Endothelial cell of umbilical vein (primary cell): ENCODE results near the gene HOXA4. TPM values are rescaled to one million over a fixed set of nuclear protein-coding genes. Genes with fewer than 3 reads are reported as not detected.

ENCODE experiments used
- BruUV-seq: library from RNA; stranded (reverse); fragments of 400-500 nt; replicated peaks from 2 replicates; lab custom pipeline; 2021; lab: Mats Ljungman, UMichigan
- CTCF ChIA-PET: fragments of 300-600, 350-600 bp; sonication (Branson Sonifier 250); formaldehyde crosslinking; loops from one replicate; lab custom pipeline; 2021; ENCODE audit warnings: antibody characterized with exemption, inconsistent platforms; lab: Charles Lee
- POLR2A ChIA-PET: fragments of 300-600, 350-600 bp; sonication (Branson Sonifier 250); formaldehyde crosslinking; loops from one replicate; lab custom pipeline; 2021; ENCODE audit warnings: antibody characterized with exemption, inconsistent platforms; lab: Charles Lee
- DNase-seq: peaks from one replicate; pipeline ENCODE4 v3.0.0-alpha.2; 2011; ENCODE audit warnings: low read depth, low spot score
- FAIRE-seq: peaks from 2 replicates; lab custom pipeline; 2011; peaks lifted over from hg19 to GRCh38; lab: Jason Lieb, UNC
- H2AFZ ChIP-seq: 2 replicates; pipeline ENCODE4 v1.6.0; 2012; ENCODE audit warnings: low read depth, low read length, control low read depth, inconsistent platforms
- H3K27ac ChIP-seq: 2 replicates; pipeline ENCODE4 v1.5.1; 2011; ENCODE audit warnings: low read depth, mild to moderate bottlenecking, control low read depth, low read length, moderate library complexity; ENCODE audit not compliant: insufficient read depth
- H3K27me3 ChIP-seq, 2 experiments: 2 replicates each; pipeline versions ENCODE4 v1.6.0 to v1.6.1; 2011; ENCODE audit warnings: low read length in 2 of 2, mixed read lengths in 1 of 2; ENCODE audit not compliant: control insufficient read depth in 2 of 2, insufficient read depth in 2 of 2
- H3K36me3 ChIP-seq, 2 experiments: 2 replicates in 1 of 2; 3 replicates in 1 of 2; pipeline ENCODE4 v1.5.1; 2011; ENCODE audit warnings: low read length in 2 of 2, mild to moderate bottlenecking in 1 of 2, moderate library complexity in 1 of 2; ENCODE audit not compliant: control insufficient read depth in 2 of 2, insufficient read depth in 2 of 2; ENCODE audit errors: extremely low read depth in 1 of 2
- H3K4me1 ChIP-seq: 3 replicates; pipeline ENCODE4 v1.5.1; 2011; ENCODE audit warnings: mild to moderate bottlenecking, low read length; ENCODE audit not compliant: control insufficient read depth, insufficient read depth; ENCODE audit errors: extremely low read depth
- H3K4me2 ChIP-seq: 2 replicates; pipeline ENCODE4 v1.6.1; 2011; ENCODE audit warnings: low read length, control low read depth, mixed read lengths; ENCODE audit not compliant: insufficient read depth
- H3K4me3 ChIP-seq, 3 experiments: fragments of 200-600 bp in 1 of 3; sonication (generic), shearing (Covaris generic) in 1 of 3; replicated peaks in 1 of 3; 2 replicates each; pipeline ENCODE4 v1.5.1; 2011 to 2016; ENCODE audit warnings: control low read depth in 3 of 3, low read length in 3 of 3, mild to moderate bottlenecking in 2 of 3, inconsistent platforms in 1 of 3, low read depth in 1 of 3, moderate library complexity in 1 of 3; ENCODE audit not compliant: insufficient read depth in 1 of 3
- H3K79me2 ChIP-seq: 2 replicates; pipeline ENCODE4 v1.6.0; 2012; ENCODE audit warnings: low read length, inconsistent platforms; ENCODE audit not compliant: control insufficient read depth, insufficient read depth
- H3K9ac ChIP-seq: replicated peaks from 2 replicates; pipeline ENCODE3; 2011; ENCODE audit warnings: low read length, control low read depth; ENCODE audit not compliant: insufficient read depth; ENCODE audit errors: extremely low read depth
- H3K9me1 ChIP-seq: replicated peaks from 3 replicates; pipeline ENCODE4 v1.6.0; 2011; ENCODE audit warnings: mild to moderate bottlenecking, low read length; ENCODE audit not compliant: control insufficient read depth, insufficient read depth; ENCODE audit errors: extremely low read depth
- H3K9me3 ChIP-seq: replicated peaks from 2 replicates; pipeline ENCODE4 v1.5.1; 2012; ENCODE audit warnings: low read length, inconsistent platforms; ENCODE audit not compliant: control insufficient read depth, insufficient read depth
- H4K20me1 ChIP-seq: replicated peaks from 2 replicates; pipeline ENCODE3; 2011; ENCODE audit warnings: mild to moderate bottlenecking, low read length; ENCODE audit not compliant: control insufficient read depth, insufficient read depth; ENCODE audit errors: extremely low read depth
- EZH2 ChIP-seq: IDR thresholded peaks from 2 replicates; pipeline ENCODE4 v1.6.1; 2012; ENCODE audit warnings: borderline replicate concordance, low read depth, mild to moderate bottlenecking, moderate library complexity, low read length, inconsistent platforms; ENCODE audit not compliant: severe bottlenecking
- FOS ChIP-seq: IDR thresholded peaks from 2 replicates; pipeline ENCODE4 v1.6.1; 2011; ENCODE audit warnings: mild to moderate bottlenecking, low read length, moderate library complexity, borderline replicate concordance; ENCODE audit not compliant: insufficient read depth
- GATA2 ChIP-seq: IDR thresholded peaks from 2 replicates; pipeline ENCODE4 v1.7.0; 2011; ENCODE audit warnings: low read depth, mild to moderate bottlenecking, moderate library complexity, mixed read lengths, low read length; ENCODE audit not compliant: insufficient read length, insufficient read depth
- JUN ChIP-seq: IDR thresholded peaks from 2 replicates; pipeline ENCODE4 v1.6.1; 2011; ENCODE audit warnings: borderline replicate concordance, low read depth; ENCODE audit not compliant: insufficient read length, insufficient read depth
- MYC ChIP-seq: IDR thresholded peaks from one replicate; pipeline ENCODE4 v1.6.1; 2011; ENCODE audit warnings: mild to moderate bottlenecking, low read depth, low read length
- dilution Hi-C: fragments of 300-500 bp; cut with MboI; formaldehyde crosslinking; loops from one replicate; pipeline ENCODE4 v1.15.0; 2019; ENCODE audit warnings: low sequenced_read_pairs; ENCODE audit not compliant: extremely low pct_ligation_motif_present
- intact Hi-C: fragments of 100-400 bp; cut with micrococcal nuclease; formaldehyde crosslinking; loops from one replicate; pipeline ENCODE4 v1.10.0; 2022
- polyA plus RNA-seq, 4 experiments: library from polyadenylated mRNA; depleted of rRNA in 3 of 4; stranded (reverse) in 3 of 4; unstranded in 1 of 4; fragments of >200 nt; gene quantifications; 2 replicates each; pipeline versions ENCODE4 v1.2.1 to v1.2.3, GENCODE V29; 2011 to 2012; ENCODE audit warnings: missing spikeins in 1 of 4
- total RNA-seq: library from RNA; stranded (reverse); gene quantifications from 2 replicates; pipeline ENCODE4 v1.2.3, GENCODE V29; 2021
- TF ChIP-seq, protein P1 (sequence below): IDR thresholded peaks from 2 replicates; pipeline ENCODE4 v1.6.1; 2011; ENCODE audit not compliant: insufficient read depth, insufficient read length

The HOXA4 gene
- total and polyA plus RNA-seq, 2 donors (not counting 3 experiments of a cell fraction or from before 2014, with no cell fraction given), result 4.9 to 8.1 TPM

DNA sequence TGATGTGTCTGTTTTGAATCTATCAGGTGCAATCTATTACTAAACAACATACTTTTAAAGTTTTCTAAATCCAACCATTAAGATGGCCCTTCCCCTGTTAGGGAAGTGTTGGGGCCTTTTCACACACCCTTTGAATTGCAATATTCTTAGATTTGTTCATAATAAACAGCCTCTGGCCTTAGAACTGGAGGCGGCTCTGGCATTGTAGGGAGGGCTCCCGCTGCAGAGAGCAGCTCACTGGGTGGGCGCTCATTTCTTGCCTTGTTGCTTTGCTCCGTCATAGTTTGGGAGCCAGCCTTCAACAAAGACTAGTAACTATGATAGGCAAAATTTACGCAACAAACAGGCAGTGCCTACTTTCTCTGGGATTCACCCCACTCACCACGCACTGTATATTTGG, 47.8 kb upstream of the HOXA4 start:
- Histone ChIP-seq H4K20me1 (no peaks in the 10 kb centered on the region), H3K9me3 (no peaks in the 10 kb centered on the region), H3K9me1 (no peaks in the 10 kb centered on the region), H2AFZ (no peak overlapping the region), H3K36me3 (no peaks in the 10 kb centered on the region), H3K27me3 (no peaks in the 10 kb centered on the region), H3K4me1 (peaks cover 65% of the 10 kb centered on the region), H3K9ac (peak overlapping the region; percentile 95), H3K79me2 (peaks cover 94% of the 10 kb centered on the region), H3K27ac (peak overlapping the region; percentile 96), H3K4me2 (peak overlapping the region; percentile 98), H3K4me3 (peak overlapping the region; percentile 53 to 94 (median 69))
- ChIA-PET CTCF (interaction anchor here (0.7 to 8.0 kb wide), 13 partner anchors 9 to 916 kb away, joined by 3 to 86 read pairs (median 15); partner anchors contain the start of genes HOXA3, HOXA5, HOXA6 and HOXA7), POLR2A (interaction anchor here (0.7 to 2.0 kb wide), 4 partner anchors 13 to 54 kb away, joined by 3 to 7 read pairs (median 6); partner anchors contain the start of gene HOXA9)
- BruUV-seq, result no TSS peak
- dilution Hi-C loops (no loop called here), intact Hi-C loops (no loop called here)
- DNase-seq (peak; percentile 60), FAIRE-seq (peak; percentile 55)
- TF ChIP-seq MYC, result no peak
- no peak for TF ChIP-seq EZH2
- TF ChIP-seq, protein P1, sequence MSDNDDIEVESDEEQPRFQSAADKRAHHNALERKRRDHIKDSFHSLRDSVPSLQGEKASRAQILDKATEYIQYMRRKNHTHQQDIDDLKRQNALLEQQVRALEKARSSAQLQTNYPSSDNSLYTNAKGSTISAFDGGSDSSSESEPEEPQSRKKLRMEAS, result no peak
- no peak for TF ChIP-seq JUN
- no peak for TF ChIP-seq FOS
- no peak for TF ChIP-seq GATA2
